HFF-Myc (cell line): ENCODE measurements around the gene TMEM94.
"Not testable (repeated sequence)": the region's sequence is repeated elsewhere in the genome, so short reads cannot be mapped to it uniquely, and the experiment has no call there.

Experiments
- DNase-seq: peaks from one replicate; pipeline ENCODE4 v3.0.0-alpha.2; 2011; ENCODE audit warnings: low read depth; ENCODE audit errors: extremely low read depth
- H3K4me3 ChIP-seq: replicated peaks from 2 replicates; pipeline ENCODE4 v1.5.1; 2011; ENCODE audit warnings: low read depth, mild to moderate bottlenecking, control low read depth, low read length
- TF ChIP-seq, protein P1 (sequence below): IDR thresholded peaks from 2 replicates; pipeline ENCODE4 v1.5.1; 2012; ENCODE audit warnings: mild to moderate bottlenecking, low read depth, low read length, control low read depth; ENCODE audit errors: missing control alignments

The TMEM94 gene

DNA sequence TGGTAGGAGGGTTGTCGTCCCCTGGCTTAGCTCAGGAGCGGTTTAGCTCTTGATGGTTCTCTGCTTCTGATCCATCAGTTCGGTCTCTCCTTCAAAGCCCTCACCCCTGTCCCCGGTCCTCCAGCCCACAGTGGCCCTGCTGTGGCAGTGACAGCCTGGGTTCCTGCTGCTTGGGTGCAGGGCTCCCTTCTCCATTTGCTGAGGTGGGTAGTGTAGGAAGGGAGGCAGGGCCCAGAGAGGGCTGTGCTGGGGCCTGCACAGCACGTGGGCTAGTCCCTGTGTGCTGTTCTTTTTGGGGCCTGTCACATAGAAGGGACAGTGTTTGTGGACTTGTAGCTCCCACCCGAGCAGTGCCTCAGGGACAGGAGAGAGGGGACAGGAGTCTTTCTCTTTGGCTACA, 18.3 kb downstream of the TMEM94 start:
- TF ChIP-seq, protein P1, sequence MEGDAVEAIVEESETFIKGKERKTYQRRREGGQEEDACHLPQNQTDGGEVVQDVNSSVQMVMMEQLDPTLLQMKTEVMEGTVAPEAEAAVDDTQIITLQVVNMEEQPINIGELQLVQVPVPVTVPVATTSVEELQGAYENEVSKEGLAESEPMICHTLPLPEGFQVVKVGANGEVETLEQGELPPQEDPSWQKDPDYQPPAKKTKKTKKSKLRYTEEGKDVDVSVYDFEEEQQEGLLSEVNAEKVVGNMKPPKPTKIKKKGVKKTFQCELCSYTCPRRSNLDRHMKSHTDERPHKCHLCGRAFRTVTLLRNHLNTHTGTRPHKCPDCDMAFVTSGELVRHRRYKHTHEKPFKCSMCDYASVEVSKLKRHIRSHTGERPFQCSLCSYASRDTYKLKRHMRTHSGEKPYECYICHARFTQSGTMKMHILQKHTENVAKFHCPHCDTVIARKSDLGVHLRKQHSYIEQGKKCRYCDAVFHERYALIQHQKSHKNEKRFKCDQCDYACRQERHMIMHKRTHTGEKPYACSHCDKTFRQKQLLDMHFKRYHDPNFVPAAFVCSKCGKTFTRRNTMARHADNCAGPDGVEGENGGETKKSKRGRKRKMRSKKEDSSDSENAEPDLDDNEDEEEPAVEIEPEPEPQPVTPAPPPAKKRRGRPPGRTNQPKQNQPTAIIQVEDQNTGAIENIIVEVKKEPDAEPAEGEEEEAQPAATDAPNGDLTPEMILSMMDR: no peak
- no peak for DNase-seq
- H3K4me3 ChIP-seq: no peak overlapping the region

DNA sequence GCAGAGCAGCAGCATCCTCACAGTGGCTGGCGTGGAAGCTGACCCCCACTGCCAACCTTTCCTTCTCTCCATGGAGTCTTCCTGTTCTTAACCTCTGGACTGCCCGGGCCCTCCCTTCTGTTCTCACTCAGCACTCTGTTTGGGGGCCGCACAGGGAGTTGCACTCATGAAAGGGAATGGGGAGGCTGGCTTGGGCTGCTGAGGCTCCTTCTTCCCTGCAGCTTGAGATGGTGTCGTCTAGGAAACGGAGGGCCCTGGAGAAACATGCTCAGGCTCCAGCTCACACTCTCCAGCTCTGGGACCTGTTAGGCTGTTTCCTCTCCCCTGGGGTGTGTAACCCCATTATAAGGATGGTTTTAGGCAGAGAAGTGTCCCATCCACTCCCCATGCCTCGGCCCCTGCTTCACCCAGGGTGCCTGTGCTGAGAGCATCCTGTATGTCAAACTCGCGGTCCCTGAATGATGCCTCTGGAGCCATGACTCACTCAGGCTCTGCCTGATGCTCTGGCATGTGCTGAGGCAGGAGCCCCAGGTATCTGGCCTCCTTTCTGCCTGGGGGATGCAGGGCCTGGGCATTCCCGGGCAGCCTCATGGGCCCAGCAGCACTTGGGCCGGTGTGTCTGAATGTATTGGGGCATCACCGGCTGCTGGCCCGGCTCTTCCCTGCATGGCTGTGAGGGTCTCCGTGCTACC, 18.9 kb downstream of the TMEM94 start:
- TF ChIP-seq, protein P1: no peak
- no peak for DNase-seq
- no peak overlapping the region for H3K4me3 ChIP-seq

DNA sequence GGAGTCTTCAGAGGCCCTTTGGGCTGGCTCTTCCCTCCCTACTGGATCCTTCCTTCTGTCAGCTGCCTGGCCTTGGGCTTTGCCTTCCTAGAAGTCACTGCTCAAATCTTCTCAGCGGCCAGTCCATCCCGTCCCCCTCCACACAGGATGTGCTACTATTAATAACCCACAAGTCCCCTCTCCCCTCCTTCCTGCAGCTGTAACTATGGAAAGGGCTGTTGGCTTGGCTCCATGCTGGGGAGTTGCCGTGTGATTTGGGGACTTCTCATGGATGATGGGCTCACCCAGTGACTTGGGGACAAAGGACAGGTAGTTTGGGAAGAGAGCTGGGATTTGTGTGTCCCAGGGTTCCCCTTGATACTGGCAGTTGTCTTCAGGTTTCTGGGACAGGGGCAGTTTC, 19.4 kb downstream of the TMEM94 start:
- TF ChIP-seq, protein P1: no peak
- no peak for DNase-seq
- no peak overlapping the region for H3K4me3 ChIP-seq

GRCh38 chr17:75476271-75476671, 19.8 kb downstream of the TMEM94 start:
- H3K4me3 ChIP-seq: no peak overlapping the region
- TF ChIP-seq, protein P1: no peak
- DNase-seq: no peak

- no peak overlapping the region for H3K4me3 ChIP-seq
- TF ChIP-seq, protein P1: no peak
- DNase-seq: no peak
Observed at GRCh38 chr17:75476752-75477489, 20.5 kb downstream of the TMEM94 start.

- H3K4me3 ChIP-seq, DNase-seq: not testable (repeated sequence)
Observed at GRCh38 chr17:75477490-75477862, 21.0 kb downstream of the TMEM94 start.

GRCh38 chr17:75478508-75478907, 22.1 kb downstream of the TMEM94 start:
- TF ChIP-seq, protein P1: no peak
- no peak for DNase-seq
- no peak overlapping the region for H3K4me3 ChIP-seq
